OCI-LY7 (cell line): ENCODE data around the gene NKX2-1. TPM values are rescaled to one million over a fixed set of nuclear protein-coding genes. Genes with fewer than 3 reads are reported as not detected.

Experiments used
- BruUV-seq: library from RNA; stranded (reverse); fragments of 400-500 nt; replicated peaks from 2 replicates; lab custom pipeline; 2021; lab: Mats Ljungman, UMichigan
- CTCF ChIA-PET: fragments of 300-600 bp; sonication (Branson Sonifier 250); formaldehyde crosslinking; loops from one replicate; lab custom pipeline; 2022; ENCODE audit warnings: antibody characterized with exemption; ENCODE audit not compliant: unreplicated experiment; lab: Charles Lee
- POLR2A ChIA-PET: fragments of 300-600 bp; sonication (Branson Sonifier 250); formaldehyde crosslinking; loops from one replicate; lab custom pipeline; 2022; ENCODE audit warnings: antibody characterized with exemption; lab: Charles Lee
- DNase-seq: peaks from one replicate; pipeline ENCODE4 v3.0.0-alpha.2; 2015; ENCODE audit warnings: low spot score
- H2AFZ ChIP-seq: fragments of 200-600 bp; sonication (generic), shearing (Covaris generic); 2 replicates; pipeline ENCODE4 v1.6.1; 2014; ENCODE audit warnings: mild to moderate bottlenecking, antibody characterized with exemption, low read length, moderate library complexity
- H3K27ac ChIP-seq: fragments of 200-600 bp; sonication (generic); 2 replicates; pipeline ENCODE4 v1.5.1; 2014; ENCODE audit warnings: mixed run types, low read depth, mild to moderate bottlenecking, moderate library complexity, low read length, inconsistent platforms; ENCODE audit not compliant: poor library complexity, severe bottlenecking
- H3K36me3 ChIP-seq: fragments of 200-600 bp; sonication (generic); 2 replicates; pipeline ENCODE4 v1.6.1; 2014; ENCODE audit warnings: mild to moderate bottlenecking, antibody characterized with exemption, low read length, moderate library complexity, mixed read lengths; ENCODE audit not compliant: insufficient read depth
- H3K4me1 ChIP-seq: fragments of 200-600 bp; sonication (generic); 2 replicates; pipeline ENCODE4 v1.5.1; 2014; ENCODE audit warnings: mild to moderate bottlenecking, low read length; ENCODE audit not compliant: insufficient read depth, poor library complexity, severe bottlenecking
- H3K4me2 ChIP-seq: fragments of 200-600 bp; sonication (generic); 2 replicates; pipeline ENCODE4 v1.6.1; 2014; ENCODE audit warnings: mild to moderate bottlenecking, low read length
- H3K4me3 ChIP-seq: fragments of 200-600 bp; sonication (generic); 2 replicates; pipeline ENCODE4 v1.5.1; 2014; ENCODE audit warnings: mild to moderate bottlenecking, low read depth, low read length; ENCODE audit not compliant: poor library complexity, severe bottlenecking
- H3K79me2 ChIP-seq: fragments of 200-600 bp; sonication (generic); 2 replicates; pipeline ENCODE4 v1.6.1; 2016; ENCODE audit warnings: low read depth, mild to moderate bottlenecking, low read length, moderate library complexity, mixed read lengths; ENCODE audit not compliant: insufficient read depth
- H3K9me2 ChIP-seq: fragments of 200-600 bp; sonication (generic); 2 replicates; pipeline ENCODE4 v1.6.1; 2016; ENCODE audit warnings: mild to moderate bottlenecking, low read length, mixed read lengths; ENCODE audit not compliant: insufficient read depth
- H3K9me3 ChIP-seq: fragments of 200-600 bp; sonication (generic); 2 replicates; pipeline ENCODE4 v1.6.1; 2014; ENCODE audit warnings: mild to moderate bottlenecking, mixed run types, low read length, mixed read lengths
- H4K20me1 ChIP-seq: fragments of 200-600 bp; sonication (generic); 2 replicates; pipeline ENCODE4 v1.6.1; 2014; ENCODE audit warnings: mild to moderate bottlenecking, antibody characterized with exemption, low read length, moderate library complexity, mixed read lengths; ENCODE audit not compliant: insufficient read depth
- EZH2phosphoT487 ChIP-seq: fragments of 200-600 bp; sonication (generic); IDR thresholded peaks from 2 replicates; pipeline ENCODE4 v1.6.1; 2018; ENCODE audit warnings: low read depth, borderline replicate concordance, mild to moderate bottlenecking, mixed run types, antibody characterized with exemption, low read length, moderate library complexity, mixed read lengths
- intact Hi-C: fragments of 100-400 bp; cut with micrococcal nuclease; formaldehyde crosslinking; loops from one replicate; pipeline ENCODE4 v1.10.0; 2022; ENCODE audit not compliant: unreplicated experiment
- total RNA-seq, 2 experiments: library from RNA; depleted of rRNA in 1 of 2; stranded (reverse); fragments of >200 nt in 1 of 2; shearing (Covaris generic) in 1 of 2; gene quantifications; 2 replicates each; pipeline ENCODE4 v1.2.3, GENCODE V29; 2014 to 2022
- TF ChIP-seq, protein P1 (sequence below): fragments of 200-600 bp; sonication (generic); conservative IDR thresholded peaks from 2 replicates; pipeline ENCODE4 v1.5.1; 2014; ENCODE audit warnings: mild to moderate bottlenecking, antibody characterized with exemption, low read length, moderate library complexity, mixed read lengths

Gene NKX2-1
- total RNA-seq, 2 experiments from 2014 or later = not detected

DNA sequence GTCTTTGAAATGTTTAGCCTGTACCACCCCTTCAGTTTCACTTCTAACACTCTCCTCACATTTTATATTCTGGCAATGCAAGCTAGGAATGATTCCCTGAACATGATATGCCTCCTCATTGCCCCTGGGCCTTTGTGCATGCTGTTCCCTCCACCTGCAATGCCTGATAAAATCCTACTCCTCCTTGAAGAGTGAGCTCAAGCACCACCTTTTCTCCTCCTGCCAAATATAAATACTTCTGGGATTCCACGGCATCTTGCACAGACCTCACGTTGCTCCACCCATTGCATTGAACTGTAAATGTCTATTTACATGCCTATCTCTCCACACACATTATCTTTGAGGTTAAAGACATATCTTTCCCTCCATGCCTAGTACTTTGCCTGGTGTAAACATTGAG, 21.1 kb downstream of the NKX2-1 start:
- BruUV-seq = no TSS peak
- Histone ChIP-seq H3K36me3 (no peaks in the 10 kb centered on the region), H3K9me3 (no peaks in the 10 kb centered on the region), H3K4me1 (no peaks in the 10 kb centered on the region), H3K27ac (no peak overlapping the region), H3K9me2 (no peaks in the 10 kb centered on the region), H4K20me1 (no peaks in the 10 kb centered on the region), H2AFZ (no peak overlapping the region), H3K4me3 (no peak overlapping the region), H3K79me2 (no peaks in the 10 kb centered on the region), H3K4me2 (no peak overlapping the region)
- ChIA-PET POLR2A (no interaction called here), CTCF (no interaction called here)
- TF ChIP-seq EZH2phosphoT487 = no peak
- TF ChIP-seq, protein P1, sequence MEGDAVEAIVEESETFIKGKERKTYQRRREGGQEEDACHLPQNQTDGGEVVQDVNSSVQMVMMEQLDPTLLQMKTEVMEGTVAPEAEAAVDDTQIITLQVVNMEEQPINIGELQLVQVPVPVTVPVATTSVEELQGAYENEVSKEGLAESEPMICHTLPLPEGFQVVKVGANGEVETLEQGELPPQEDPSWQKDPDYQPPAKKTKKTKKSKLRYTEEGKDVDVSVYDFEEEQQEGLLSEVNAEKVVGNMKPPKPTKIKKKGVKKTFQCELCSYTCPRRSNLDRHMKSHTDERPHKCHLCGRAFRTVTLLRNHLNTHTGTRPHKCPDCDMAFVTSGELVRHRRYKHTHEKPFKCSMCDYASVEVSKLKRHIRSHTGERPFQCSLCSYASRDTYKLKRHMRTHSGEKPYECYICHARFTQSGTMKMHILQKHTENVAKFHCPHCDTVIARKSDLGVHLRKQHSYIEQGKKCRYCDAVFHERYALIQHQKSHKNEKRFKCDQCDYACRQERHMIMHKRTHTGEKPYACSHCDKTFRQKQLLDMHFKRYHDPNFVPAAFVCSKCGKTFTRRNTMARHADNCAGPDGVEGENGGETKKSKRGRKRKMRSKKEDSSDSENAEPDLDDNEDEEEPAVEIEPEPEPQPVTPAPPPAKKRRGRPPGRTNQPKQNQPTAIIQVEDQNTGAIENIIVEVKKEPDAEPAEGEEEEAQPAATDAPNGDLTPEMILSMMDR = no peak
- DNase-seq = no peak
- intact Hi-C loops = no loop called here

DNA sequence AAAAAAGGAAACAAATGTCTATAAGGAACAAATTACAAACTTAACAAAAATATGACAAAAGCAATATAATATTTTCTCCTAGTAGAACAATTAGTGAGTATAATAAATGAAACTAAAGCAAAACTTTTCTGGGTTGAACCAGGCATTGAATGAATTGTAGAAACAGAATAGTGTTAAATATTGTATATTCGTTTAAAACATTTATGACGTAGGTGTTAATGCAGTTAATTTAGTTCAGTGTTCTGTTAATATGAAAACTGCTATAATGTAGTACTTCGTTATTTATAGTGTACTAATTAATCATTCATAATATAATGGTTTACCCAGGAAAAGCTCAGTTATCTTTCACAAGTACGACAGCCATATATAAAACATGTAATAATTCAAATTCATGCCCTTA, 23.7 kb downstream of the NKX2-1 start:
- ChIA-PET CTCF (no interaction called here), POLR2A (interaction anchor here (0.6 to 0.7 kb wide), 2 partner anchors 43 to 63 kb away, joined by 3 to 4 read pairs; no protein-coding TSS in a partner anchor)
- no TSS peak for BruUV-seq
- intact Hi-C loops = no loop called here
- H3K9me3 ChIP-seq = no peaks in the 10 kb centered on the region
- H4K20me1 ChIP-seq = no peaks in the 10 kb centered on the region
- no peak overlapping the region for H3K27ac ChIP-seq
- no peak for TF ChIP-seq EZH2phosphoT487
- TF ChIP-seq, protein P1 = no peak
- no peaks in the 10 kb centered on the region for H3K9me2 ChIP-seq
- H3K36me3 ChIP-seq = no peaks in the 10 kb centered on the region
- no peak for DNase-seq
- no peaks in the 10 kb centered on the region for H3K4me1 ChIP-seq
- no peak overlapping the region for H3K4me2 ChIP-seq
- H2AFZ ChIP-seq = no peak overlapping the region
- no peak overlapping the region for H3K4me3 ChIP-seq
- H3K79me2 ChIP-seq = no peaks in the 10 kb centered on the region

DNA sequence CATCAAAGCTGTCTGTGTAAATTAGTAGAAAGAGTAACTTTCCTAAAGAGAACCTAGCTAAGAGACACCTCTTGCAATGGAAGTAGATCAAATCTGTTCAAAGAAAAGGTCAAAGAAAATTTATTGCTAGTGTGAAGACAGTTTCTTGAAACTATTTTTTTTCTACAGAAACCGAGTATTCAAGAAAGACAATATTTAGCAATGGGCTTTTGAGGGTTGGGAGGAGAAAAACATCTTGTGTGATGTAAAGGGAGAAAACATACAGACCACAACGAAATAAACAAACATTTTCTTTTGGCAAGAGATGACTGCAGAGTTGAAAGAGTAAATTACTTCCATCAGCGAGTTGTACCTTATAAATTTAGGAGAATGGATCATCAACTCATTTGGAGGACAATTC, 24.4 kb downstream of the NKX2-1 start:
- POLR2A ChIA-PET = interaction anchor here (0.6 to 1.2 kb wide), 3 partner anchors 42 to 536 kb away, joined by 3 to 4 read pairs (median 3); no protein-coding TSS in a partner anchor

More for the DNA sequence above, 24.4 kb downstream of the NKX2-1 start:
- intact Hi-C loops = no loop called here
- H3K79me2 ChIP-seq = no peaks in the 10 kb centered on the region
- CTCF ChIA-PET = no interaction called here
- no TSS peak for BruUV-seq
- no peaks in the 10 kb centered on the region for H3K9me3 ChIP-seq
- no peak overlapping the region for H2AFZ ChIP-seq
- no peak overlapping the region for H3K4me2 ChIP-seq
- no peaks in the 10 kb centered on the region for H3K36me3 ChIP-seq
- DNase-seq = no peak
- no peak for TF ChIP-seq EZH2phosphoT487
- TF ChIP-seq, protein P1 = no peak
- H3K4me1 ChIP-seq = no peaks in the 10 kb centered on the region
- H3K4me3 ChIP-seq = no peak overlapping the region
- H3K9me2 ChIP-seq = no peaks in the 10 kb centered on the region
- no peak overlapping the region for H3K27ac ChIP-seq
- H4K20me1 ChIP-seq = no peaks in the 10 kb centered on the region
